Amniotic epithelial cell (primary cell): ENCODE measurements around the gene ITSN2.
A peak's percentile ranks its signal among the peaks of the same experiment; 100 is the strongest.
"Not testable (repeated sequence)": the region's sequence is repeated elsewhere in the genome, so short reads cannot be mapped to it uniquely, and the experiment has no call there.

Experiments
- DNase-seq: peaks from one replicate; pipeline ENCODE4 v3.0.0-alpha.2; 2010; ENCODE audit warnings: low read depth

Gene ITSN2

GRCh38 chr2:24362253-24362652 lies 1.9 kb upstream of the ITSN2 start:
- no peak for DNase-seq

- DNase-seq, result no peak
These were observed 611 bp upstream of the ITSN2 start for GRCh38 chr2:24360963-24361330.

GRCh38 chr2:24359129-24360049 lies 947 bp downstream of the ITSN2 start:
- DNase-seq, result no peak

GRCh38 chr2:24357767-24358166 lies 2.6 kb downstream of the ITSN2 start:
- not testable (repeated sequence) for DNase-seq

- not testable (repeated sequence) for DNase-seq
These were observed 3.2 kb downstream of the ITSN2 start for GRCh38 chr2:24357115-24357514.

GRCh38 chr2:24354957-24355356 lies 5.4 kb downstream of the ITSN2 start:
- no peak for DNase-seq

GRCh38 chr2:24354395-24354794 lies 5.9 kb downstream of the ITSN2 start:
- no peak for DNase-seq

GRCh38 chr2:24353973-24354372 lies 6.4 kb downstream of the ITSN2 start:
- no peak for DNase-seq

GRCh38 chr2:24353364-24353763 lies 7.0 kb downstream of the ITSN2 start:
- no peak for DNase-seq

GRCh38 chr2:24352664-24353063 lies 7.7 kb downstream of the ITSN2 start:
- DNase-seq, result no peak

GRCh38 chr2:24351981-24352380 lies 8.4 kb downstream of the ITSN2 start:
- no peak for DNase-seq

GRCh38 chr2:24351627-24351938 lies 8.8 kb downstream of the ITSN2 start:
- no peak for DNase-seq

GRCh38 chr2:24350826-24351626 lies 9.3 kb downstream of the ITSN2 start:
- DNase-seq, result no peak

GRCh38 chr2:24349097-24349496 lies 11.2 kb downstream of the ITSN2 start:
- DNase-seq, result no peak

- peak; percentile 30 for DNase-seq
These were observed 14.4 kb downstream of the ITSN2 start for GRCh38 chr2:24345937-24346336.

- DNase-seq, result no peak
These were observed 17.0 kb downstream of the ITSN2 start for GRCh38 chr2:24343225-24343882.

- DNase-seq, result peak; percentile 84
These were observed 18.0 kb downstream of the ITSN2 start for GRCh38 chr2:24342110-24342910.

- DNase-seq, result no peak
These were observed 20.5 kb downstream of the ITSN2 start for GRCh38 chr2:24339856-24340262.

GRCh38 chr2:24339098-24339497 lies 21.2 kb downstream of the ITSN2 start:
- not testable (repeated sequence) for DNase-seq

- no peak for DNase-seq
These were observed 22.4 kb downstream of the ITSN2 start for GRCh38 chr2:24337890-24338289.

- DNase-seq, result no peak
These were observed 23.5 kb downstream of the ITSN2 start for GRCh38 chr2:24336811-24337210.

GRCh38 chr2:24334245-24334633 lies 26.1 kb downstream of the ITSN2 start:
- peak; percentile 49 for DNase-seq
